OCI-LY1 (cell line): Measurements from ENCODE around the gene COPZ1.

Source experiments
- H2AFZ ChIP-seq: fragments of 200-600 bp; sonication (generic), shearing (Covaris generic); 2 replicates; pipeline ENCODE4 v1.6.0; 2014; ENCODE audit warnings: antibody characterized with exemption, mild to moderate bottlenecking, low read length
- H3F3A ChIP-seq: fragments of 200-600 bp; sonication (generic), shearing (Covaris generic); 2 replicates; pipeline ENCODE4 v1.6.0; 2014; ENCODE audit warnings: mild to moderate bottlenecking, antibody characterized with exemption, low read length, moderate library complexity; ENCODE audit not compliant: insufficient read depth
- H3K27ac ChIP-seq: fragments of 200-600 bp; sonication (generic); 2 replicates; pipeline ENCODE4 v1.5.1; 2014; ENCODE audit warnings: low read length, mixed run types, mild to moderate bottlenecking, low read depth; ENCODE audit not compliant: poor library complexity, severe bottlenecking
- H3K27me3 ChIP-seq: fragments of 200-600 bp; sonication (generic); 2 replicates; pipeline ENCODE4 v1.6.0; 2014; ENCODE audit warnings: antibody characterized with exemption, mild to moderate bottlenecking, low read length, moderate library complexity; ENCODE audit not compliant: insufficient read depth
- H3K36me3 ChIP-seq: fragments of 200-600 bp; sonication (generic); 2 replicates; pipeline ENCODE4 v1.6.1; 2014; ENCODE audit warnings: mild to moderate bottlenecking, antibody characterized with exemption, low read length, moderate library complexity, mixed read lengths; ENCODE audit not compliant: insufficient read depth
- H3K4me1 ChIP-seq: fragments of 200-600 bp; sonication (generic); 2 replicates; pipeline ENCODE4 v1.5.1; 2014; ENCODE audit warnings: mild to moderate bottlenecking, low read length, moderate library complexity; ENCODE audit not compliant: insufficient read depth, severe bottlenecking
- H3K4me2 ChIP-seq: fragments of 200-600 bp; sonication (generic), shearing (Covaris generic); 2 replicates; pipeline ENCODE4 v1.6.1; 2014; ENCODE audit warnings: low read length
- H3K4me3 ChIP-seq: fragments of 200-600 bp; sonication (generic); 2 replicates; pipeline ENCODE4 v1.5.1; 2014; ENCODE audit warnings: low read length, low read depth, mild to moderate bottlenecking, mixed read lengths; ENCODE audit not compliant: poor library complexity, severe bottlenecking
- H3K79me2 ChIP-seq: fragments of 200-600 bp; shearing (Covaris generic); 2 replicates; pipeline ENCODE4 v1.6.1; 2016; ENCODE audit warnings: mixed run types, low read length, mixed read lengths; ENCODE audit not compliant: insufficient read depth
- H3K9ac ChIP-seq: fragments of 200-600 bp; sonication (generic), shearing (Covaris generic); 2 replicates; pipeline ENCODE4 v1.6.1; 2014; ENCODE audit warnings: mild to moderate bottlenecking, low read length, mixed read lengths
- H3K9me2 ChIP-seq: fragments of 200-600 bp; sonication (generic), shearing (Covaris generic); 2 replicates; pipeline ENCODE4 v1.6.1; 2014; ENCODE audit warnings: low read depth, mild to moderate bottlenecking, low read length, mixed read lengths
- H3K9me3 ChIP-seq: fragments of 200-600 bp; shearing (Covaris generic); 2 replicates; pipeline ENCODE4 v1.6.1; 2014; ENCODE audit warnings: low read length, mixed read lengths
- H4K20me1 ChIP-seq: fragments of 200-600 bp; sonication (generic), shearing (Covaris generic); 2 replicates; pipeline ENCODE4 v1.6.0; 2016; ENCODE audit warnings: mild to moderate bottlenecking, low read length; ENCODE audit not compliant: insufficient read depth
- CTCF ChIP-seq: fragments of 200-600 bp; sonication (generic), shearing (Covaris generic); IDR thresholded peaks from 2 replicates; pipeline ENCODE4 v1.5.1; 2017; ENCODE audit warnings: mild to moderate bottlenecking, antibody characterized with exemption, low read length, moderate library complexity, mixed read lengths
- EZH2 ChIP-seq: fragments of 200-600 bp; sonication (generic), shearing (Covaris generic); IDR thresholded peaks from 2 replicates; pipeline ENCODE4 v1.8.0; 2017; ENCODE audit warnings: borderline replicate concordance, mixed run types, mild to moderate bottlenecking, antibody characterized with exemption, low read length, moderate library complexity, mixed read lengths

COPZ1 gene

GRCh38 chr12:54381136-54381535 lies 56.2 kb downstream of the COPZ1 start:
- Histone ChIP-seq H4K20me1 (no peaks in the 10 kb centered on the region), H3K4me1 (peaks cover 5% of the 10 kb centered on the region), H3K36me3 (no peaks in the 10 kb centered on the region), H3K4me2 (no peak overlapping the region), H3K79me2 (no peaks in the 10 kb centered on the region), H3K27ac (no peak overlapping the region), H2AFZ (no peak overlapping the region), H3K4me3 (no peak overlapping the region), H3K9ac (no peak overlapping the region), H3K9me3 (no peaks in the 10 kb centered on the region), H3K9me2 (no peaks in the 10 kb centered on the region), H3K27me3 (peaks cover 6% of the 10 kb centered on the region; the same call in 1 of the 2 replicates), H3F3A (no peaks in the 10 kb centered on the region)
- TF ChIP-seq CTCF, result no peak
- TF ChIP-seq EZH2, result no peak

- Histone ChIP-seq H3K9me2 (no peaks in the 10 kb centered on the region), H2AFZ (no peak overlapping the region), H3K79me2 (no peaks in the 10 kb centered on the region), H3F3A (no peaks in the 10 kb centered on the region), H3K36me3 (no peaks in the 10 kb centered on the region), H3K9me3 (no peaks in the 10 kb centered on the region), H3K27me3 (peaks cover 2% of the 10 kb centered on the region; the same call in 1 of the 2 replicates), H3K4me1 (peaks cover 5% of the 10 kb centered on the region), H3K4me3 (no peak overlapping the region), H3K4me2 (no peak overlapping the region), H4K20me1 (no peaks in the 10 kb centered on the region), H3K9ac (no peak overlapping the region), H3K27ac (no peak overlapping the region)
- TF ChIP-seq CTCF (no peak), EZH2 (no peak)
Observed at GRCh38 chr12:54383041-54383609, 58.2 kb downstream of the COPZ1 start.

DNA sequence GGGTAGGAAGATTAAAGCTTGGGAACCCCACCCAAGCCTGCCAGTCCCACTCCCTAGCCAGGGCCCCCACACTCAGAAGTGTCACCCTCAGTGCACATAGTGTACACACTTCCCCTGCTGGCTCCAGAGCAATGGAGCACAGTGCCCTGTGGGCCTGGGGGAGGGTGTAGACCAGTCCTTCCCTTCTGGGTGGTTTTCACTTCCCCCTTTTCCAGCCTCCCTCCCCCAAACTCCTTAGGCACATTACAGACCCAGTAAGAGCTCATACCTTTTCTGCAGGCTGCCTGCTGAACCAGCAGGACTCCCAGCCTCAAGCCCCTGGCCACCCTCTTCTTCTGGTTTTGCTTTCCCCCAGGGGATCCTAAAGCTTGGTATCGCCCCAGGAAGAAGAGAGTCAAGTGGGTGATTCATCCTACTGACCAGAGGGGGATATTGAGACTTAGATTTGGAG lies 59.7 kb downstream of the COPZ1 start, which contains the start of gene ZNF385A:
ZNF385A (minus strand) TSS at position 143 of the 451 bp plus-strand sequence. CDS start 219 bp downstream, outside the sequence.
- Histone ChIP-seq H3K27me3 (no peaks in the 10 kb centered on the region), H3F3A (no peaks in the 10 kb centered on the region), H3K36me3 (no peaks in the 10 kb centered on the region), H2AFZ (no peak within 1 kb of the TSS), H3K4me2 (no peak within 1 kb of the TSS), H3K27ac (no peak within 1 kb of the TSS), H3K4me3 (no peak within 1 kb of the TSS), H3K9me2 (no peaks in the 10 kb centered on the region), H3K79me2 (no peaks in the 10 kb centered on the region), H3K4me1 (no peaks in the 10 kb centered on the region), H3K9me3 (no peaks in the 10 kb centered on the region), H4K20me1 (no peaks in the 10 kb centered on the region), H3K9ac (no peak within 1 kb of the TSS)
- TF ChIP-seq CTCF, result no peak
